CD4-positive, alpha-beta T cell treated with Interleukin-1 beta for 1 hour (primary cell): Measurements from ENCODE around the gene CAMTA1.

ENCODE experiments used
- DNase-seq, 2 donors: peaks; one replicate each; pipeline ENCODE4 v3.0.0-alpha.2; 2020 to 2022

CAMTA1 gene

GRCh38 chr1:7447093-7447492 is 661.8 kb downstream of the CAMTA1 start:
- no peak for DNase-seq

GRCh38 chr1:7447736-7448135 is 662.5 kb downstream of the CAMTA1 start:
- DNase-seq: no peak

GRCh38 chr1:7448986-7449385 is 663.7 kb downstream of the CAMTA1 start:
- DNase-seq: no peak

GRCh38 chr1:7449750-7450149 is 664.5 kb downstream of the CAMTA1 start:
- DNase-seq: no peak

- no peak for DNase-seq
Measured at GRCh38 chr1:7450838-7451237, 665.6 kb downstream of the CAMTA1 start.

GRCh38 chr1:7453038-7453437 is 667.8 kb downstream of the CAMTA1 start:
- no peak for DNase-seq

- no peak for DNase-seq
Measured at GRCh38 chr1:7454052-7454815, 669.0 kb downstream of the CAMTA1 start.

- DNase-seq: no peak
Measured at GRCh38 chr1:7454895-7455784, 669.9 kb downstream of the CAMTA1 start.

- no peak for DNase-seq
Measured at GRCh38 chr1:7455796-7456721, 670.8 kb downstream of the CAMTA1 start.

GRCh38 chr1:7456722-7457082 is 671.4 kb downstream of the CAMTA1 start:
- DNase-seq: no peak

GRCh38 chr1:7457811-7458210 is 672.6 kb downstream of the CAMTA1 start:
- DNase-seq: no peak

GRCh38 chr1:7458946-7459345 is 673.7 kb downstream of the CAMTA1 start:
- no peak for DNase-seq

- DNase-seq: no peak
Measured at GRCh38 chr1:7459914-7460313, 674.7 kb downstream of the CAMTA1 start.

GRCh38 chr1:7460807-7461206 is 675.6 kb downstream of the CAMTA1 start:
- no peak for DNase-seq

GRCh38 chr1:7462617-7463016 is 677.4 kb downstream of the CAMTA1 start:
- no peak for DNase-seq

GRCh38 chr1:7463526-7463925 is 678.3 kb downstream of the CAMTA1 start:
- DNase-seq: no peak

GRCh38 chr1:7464736-7465135 is 679.5 kb downstream of the CAMTA1 start:
- no peak for DNase-seq

GRCh38 chr1:7467476-7468175 is 682.4 kb downstream of the CAMTA1 start:
- DNase-seq: no peak

GRCh38 chr1:7468248-7468647 is 683.0 kb downstream of the CAMTA1 start:
- no peak for DNase-seq

GRCh38 chr1:7469255-7469938 is 684.1 kb downstream of the CAMTA1 start:
- no peak for DNase-seq

- DNase-seq: no peak
Measured at GRCh38 chr1:7470904-7471638, 685.8 kb downstream of the CAMTA1 start.
